ENCODE data around the gene FOXO1.

FOXO1 gene

GRCh38 chr13:40582531-40582930, 83.9 kb downstream of the FOXO1 start:
- DNase-seq (ENCODE audit: low read depth in 2 of 2, low spot score in 1 of 2), result no peak

GRCh38 chr13:40581277-40581579, 85.2 kb downstream of the FOXO1 start:
- DNase-seq (ENCODE audit: low read depth in 2 of 2, low spot score in 1 of 2), result no peak

- no peak for DNase-seq (ENCODE audit: low read depth in 2 of 2, low spot score in 1 of 2)
These were observed 85.7 kb downstream of the FOXO1 start for GRCh38 chr13:40580566-40581276.

GRCh38 chr13:40579535-40579934, 86.9 kb downstream of the FOXO1 start:
- no peak for DNase-seq (ENCODE audit: low read depth in 2 of 2, low spot score in 1 of 2)

- DNase-seq (ENCODE audit: low read depth in 2 of 2, low spot score in 1 of 2), result no peak
These were observed 88.4 kb downstream of the FOXO1 start for GRCh38 chr13:40578055-40578454.

GRCh38 chr13:40576369-40576768, 90.1 kb downstream of the FOXO1 start:
- DNase-seq (ENCODE audit: low read depth in 2 of 2, low spot score in 1 of 2), result no peak

- DNase-seq (ENCODE audit: low read depth in 2 of 2, low spot score in 1 of 2), result no peak
These were observed 93.5 kb downstream of the FOXO1 start for GRCh38 chr13:40572961-40573360.

- DNase-seq (ENCODE audit: low read depth in 2 of 2, low spot score in 1 of 2), result no peak
These were observed 95.0 kb downstream of the FOXO1 start for GRCh38 chr13:40571338-40571963.

GRCh38 chr13:40570930-40571329, 95.5 kb downstream of the FOXO1 start:
- DNase-seq (ENCODE audit: low read depth in 2 of 2, low spot score in 1 of 2), result no peak

GRCh38 chr13:40569024-40569350, 97.5 kb downstream of the FOXO1 start:
- no peak for DNase-seq (ENCODE audit: low read depth in 2 of 2, low spot score in 1 of 2)

- DNase-seq (ENCODE audit: low read depth in 2 of 2, low spot score in 1 of 2), result no peak
These were observed 98.0 kb downstream of the FOXO1 start for GRCh38 chr13:40568246-40569023.

GRCh38 chr13:40566811-40567210, 99.6 kb downstream of the FOXO1 start:
- no peak for DNase-seq (ENCODE audit: low read depth in 2 of 2, low spot score in 1 of 2)

GRCh38 chr13:40565282-40566148, 100.9 kb downstream of the FOXO1 start:
- no peak for DNase-seq (ENCODE audit: low read depth in 2 of 2, low spot score in 1 of 2)

GRCh38 chr13:40564342-40565001, 102.0 kb downstream of the FOXO1 start:
- no peak for DNase-seq (ENCODE audit: low read depth in 2 of 2, low spot score in 1 of 2)

- no peak for DNase-seq (ENCODE audit: low read depth in 2 of 2, low spot score in 1 of 2)
These were observed 102.9 kb downstream of the FOXO1 start for GRCh38 chr13:40563350-40564125.

GRCh38 chr13:40562975-40563349, 103.5 kb downstream of the FOXO1 start:
- no peak for DNase-seq (ENCODE audit: low read depth in 2 of 2, low spot score in 1 of 2)

GRCh38 chr13:40559915-40560314, 106.5 kb downstream of the FOXO1 start:
- DNase-seq (ENCODE audit: low read depth in 2 of 2, low spot score in 1 of 2), result no peak

GRCh38 chr13:40558656-40559055, 107.8 kb downstream of the FOXO1 start:
- no peak for DNase-seq (ENCODE audit: low read depth in 2 of 2, low spot score in 1 of 2)

GRCh38 chr13:40556453-40556852, 110.0 kb downstream of the FOXO1 start:
- DNase-seq (ENCODE audit: low read depth in 2 of 2, low spot score in 1 of 2), result no peak

GRCh38 chr13:40553356-40553755, 113.1 kb downstream of the FOXO1 start:
- DNase-seq (ENCODE audit: low read depth in 2 of 2, low spot score in 1 of 2), result no peak
